ENCODE results near the gene RNF14. TPM values are rescaled to one million over a fixed set of nuclear protein-coding genes. Genes with fewer than 3 reads are reported as not detected.

RNF14 gene
- polyA plus RNA-seq, 1 donor from 2014 or later = 82.1 TPM

- Histone ChIP-seq H3K79me2 (replicated peaks; ENCODE audit: insufficient read depth, low read length) (no peaks in the 10 kb centered on the region), H3K27ac (ENCODE audit: low read length) (no peak overlapping the region), H4K20me1 (ENCODE audit: insufficient read depth) (no peaks in the 10 kb centered on the region), H3F3A (ENCODE audit: insufficient read depth, low read length, poor library complexity, severe bottlenecking) (no peaks in the 10 kb centered on the region), H3K9me2 (ENCODE audit: insufficient read depth, low read length) (no peaks in the 10 kb centered on the region), H3K9ac (ENCODE audit: low read length) (no peak overlapping the region), H3K4me2 (ENCODE audit: low read length) (no peak overlapping the region), H3K9me3 (ENCODE audit: low read length) (no peaks in the 10 kb centered on the region), H3K36me3 (ENCODE audit: insufficient read depth, low read length) (no peaks in the 10 kb centered on the region), H2AFZ (ENCODE audit: low read depth, low read length) (no peak overlapping the region), H3K27me3 (ENCODE audit: insufficient read depth, low read depth, low read length) (no peaks in the 10 kb centered on the region), H3K4me3 (ENCODE audit: low read length) (no peak overlapping the region)
- no peak for TF ChIP-seq SMC3 (conservative IDR thresholded peaks at IDR 0.05; ENCODE audit: poor library complexity)
- no peak for TF ChIP-seq EP300 (conservative IDR thresholded peaks at IDR 0.05; ENCODE audit: poor library complexity, severe bottlenecking)
These were observed 35.8 kb upstream of the RNF14 start for GRCh38 chr5:141933151-141933550.

DNA sequence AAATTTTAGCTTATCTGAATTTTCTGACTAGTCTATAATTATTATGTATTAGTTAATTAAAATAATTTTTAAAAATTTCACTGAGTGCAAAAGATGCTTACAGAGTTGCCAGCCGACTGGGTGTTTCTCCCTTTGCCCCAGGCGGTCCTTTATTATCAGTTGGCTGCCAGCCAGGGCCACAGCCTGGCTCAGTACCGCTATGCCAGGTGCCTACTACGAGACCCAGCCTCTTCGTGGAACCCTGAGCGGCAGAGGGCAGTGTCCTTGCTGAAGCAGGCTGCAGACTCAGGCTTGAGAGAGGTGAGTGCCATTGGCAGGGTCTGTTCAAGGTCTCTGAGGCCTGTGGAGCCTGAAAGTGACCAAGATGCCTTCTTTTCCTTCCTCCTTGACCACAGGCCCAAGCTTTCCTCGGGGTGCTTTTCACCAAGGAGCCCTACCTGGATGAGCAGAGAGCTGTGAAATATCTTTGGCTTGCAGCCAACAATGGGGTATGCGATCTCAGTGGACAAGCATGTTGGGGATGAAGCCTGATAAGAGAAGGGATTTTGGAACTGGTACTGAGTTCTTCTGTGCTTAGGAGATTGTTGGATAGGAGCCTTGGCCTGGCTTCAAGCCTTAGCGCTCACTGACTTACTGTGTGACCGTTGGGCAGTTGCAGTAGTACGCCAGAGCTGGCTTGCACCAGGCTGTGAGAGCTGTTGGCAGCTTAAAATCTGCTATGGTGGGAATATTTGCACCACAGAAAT is 34.6 kb upstream of the RNF14 start:
- Histone ChIP-seq H4K20me1 (ENCODE audit: insufficient read depth) (no peaks in the 10 kb centered on the region), H3K9me3 (ENCODE audit: low read length) (no peaks in the 10 kb centered on the region), H3K4me2 (ENCODE audit: low read length) (no peak overlapping the region), H3F3A (ENCODE audit: insufficient read depth, low read length, poor library complexity, severe bottlenecking) (no peaks in the 10 kb centered on the region), H3K27ac (ENCODE audit: low read length) (no peak overlapping the region), H2AFZ (ENCODE audit: low read depth, low read length) (no peak overlapping the region), H3K27me3 (ENCODE audit: insufficient read depth, low read depth, low read length) (no peaks in the 10 kb centered on the region), H3K79me2 (replicated peaks; ENCODE audit: insufficient read depth, low read length) (no peaks in the 10 kb centered on the region), H3K9ac (ENCODE audit: low read length) (no peak overlapping the region), H3K9me2 (ENCODE audit: insufficient read depth, low read length) (no peaks in the 10 kb centered on the region), H3K36me3 (ENCODE audit: insufficient read depth, low read length) (no peaks in the 10 kb centered on the region), H3K4me3 (ENCODE audit: low read length) (no peak overlapping the region)
- TF ChIP-seq RAD21 (conservative IDR thresholded peaks at IDR 0.05) = no peak
- no peak for TF ChIP-seq POLR2AphosphoS5 (IDR thresholded peaks at IDR 0.05)
- no peak for TF ChIP-seq REST (IDR thresholded peaks at IDR 0.05; ENCODE audit: borderline replicate concordance)
- TF ChIP-seq EP300 (conservative IDR thresholded peaks at IDR 0.05; ENCODE audit: poor library complexity, severe bottlenecking) = no peak
- no peak for TF ChIP-seq MXI1 (conservative IDR thresholded peaks at IDR 0.05; ENCODE audit: poor library complexity, severe bottlenecking)
- TF ChIP-seq SMC3 (conservative IDR thresholded peaks at IDR 0.05; ENCODE audit: poor library complexity) = no peak
- TF ChIP-seq TAF1 (IDR thresholded peaks at IDR 0.05; ENCODE audit: low read depth) = no peak
- no peak for TF ChIP-seq EZH2 (IDR thresholded peaks at IDR 0.05; ENCODE audit: borderline replicate concordance, insufficient read depth, low read length, poor library complexity, severe bottlenecking)
- TF ChIP-seq, protein P1, sequence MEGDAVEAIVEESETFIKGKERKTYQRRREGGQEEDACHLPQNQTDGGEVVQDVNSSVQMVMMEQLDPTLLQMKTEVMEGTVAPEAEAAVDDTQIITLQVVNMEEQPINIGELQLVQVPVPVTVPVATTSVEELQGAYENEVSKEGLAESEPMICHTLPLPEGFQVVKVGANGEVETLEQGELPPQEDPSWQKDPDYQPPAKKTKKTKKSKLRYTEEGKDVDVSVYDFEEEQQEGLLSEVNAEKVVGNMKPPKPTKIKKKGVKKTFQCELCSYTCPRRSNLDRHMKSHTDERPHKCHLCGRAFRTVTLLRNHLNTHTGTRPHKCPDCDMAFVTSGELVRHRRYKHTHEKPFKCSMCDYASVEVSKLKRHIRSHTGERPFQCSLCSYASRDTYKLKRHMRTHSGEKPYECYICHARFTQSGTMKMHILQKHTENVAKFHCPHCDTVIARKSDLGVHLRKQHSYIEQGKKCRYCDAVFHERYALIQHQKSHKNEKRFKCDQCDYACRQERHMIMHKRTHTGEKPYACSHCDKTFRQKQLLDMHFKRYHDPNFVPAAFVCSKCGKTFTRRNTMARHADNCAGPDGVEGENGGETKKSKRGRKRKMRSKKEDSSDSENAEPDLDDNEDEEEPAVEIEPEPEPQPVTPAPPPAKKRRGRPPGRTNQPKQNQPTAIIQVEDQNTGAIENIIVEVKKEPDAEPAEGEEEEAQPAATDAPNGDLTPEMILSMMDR (IDR thresholded peaks at IDR 0.05; ENCODE audit: poor library complexity, severe bottlenecking) = no peak

Data from neural cell (in vitro differentiated cells).